Measurements from ENCODE around the gene SERPINA3. TPM values are rescaled to one million over a fixed set of nuclear protein-coding genes. Genes with fewer than 3 reads are reported as not detected.
"Not testable (repeated sequence)": the region's sequence is repeated elsewhere in the genome, so short reads cannot be mapped to it uniquely, and the experiment has no call there.

SERPINA3 gene
- total RNA-seq, 1 donor from 2014 or later: 33.9 TPM

DNA sequence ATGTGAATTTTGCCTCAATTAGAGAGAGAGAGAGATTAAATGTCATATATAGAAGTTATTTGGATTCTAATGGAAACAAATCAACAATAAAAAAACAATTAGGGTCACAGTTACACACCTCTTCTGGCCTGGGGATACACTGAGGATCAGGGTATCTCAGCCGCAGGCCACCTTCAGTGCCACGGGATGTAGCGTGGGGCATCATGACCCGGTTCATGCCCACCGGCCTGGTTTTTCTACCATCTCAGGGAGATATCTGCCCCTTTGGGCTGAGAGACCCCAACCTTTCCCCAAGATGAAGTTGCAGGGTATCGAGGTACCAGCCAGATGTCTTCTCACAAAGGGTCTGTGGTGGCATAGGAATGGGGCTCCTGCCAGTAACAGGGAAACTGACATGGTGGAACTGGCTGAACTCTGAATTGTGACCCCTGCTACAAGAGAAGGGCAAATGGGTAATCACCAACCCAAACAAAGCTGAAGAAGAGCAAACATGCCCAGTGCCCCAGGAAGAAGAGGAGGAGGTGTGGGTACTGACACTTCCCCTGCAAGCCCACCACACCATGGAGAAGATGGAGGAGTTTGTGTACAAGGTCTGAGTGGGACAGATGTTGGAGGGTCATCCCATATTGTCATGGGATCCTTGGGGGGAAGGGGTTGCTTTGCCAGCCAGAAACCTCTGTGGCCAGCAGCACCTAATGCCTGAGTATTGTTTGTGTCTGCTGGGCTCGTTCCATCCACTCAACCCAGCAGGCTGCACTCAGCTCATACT, 19.5 kb downstream of the SERPINA3 start:
- TF ChIP-seq CTCF (IDR thresholded peaks at IDR 0.05; ENCODE audit: insufficient read depth, low read length, poor library complexity, severe bottlenecking): no peak
- Histone ChIP-seq H3K4me3 (ENCODE audit: low read depth, low read length) (no peak overlapping the region), H3K36me3 (ENCODE audit: control insufficient read depth, insufficient read depth, low read length) (no peaks in the 10 kb centered on the region), H3K27me3 (ENCODE audit: control insufficient read depth, insufficient read depth, low read length) (no peaks in the 10 kb centered on the region)
- DNase-seq (ENCODE audit: low read depth): no peak

DNA sequence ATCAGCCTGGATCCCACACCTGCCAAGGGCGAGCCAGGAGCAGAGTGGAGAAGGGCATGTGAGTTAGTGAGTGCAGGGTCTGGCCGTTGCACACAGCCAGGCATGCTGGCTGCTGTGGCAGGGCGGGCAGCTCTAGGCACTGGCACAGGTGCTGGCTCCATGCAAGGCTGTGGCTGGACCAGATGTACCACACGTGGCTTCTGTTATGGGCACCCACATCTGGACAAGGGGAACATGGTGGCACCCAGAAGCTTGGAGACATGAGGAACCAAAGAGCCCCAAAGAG, 20.1 kb downstream of the SERPINA3 start:
- no peak for TF ChIP-seq CTCF (IDR thresholded peaks at IDR 0.05; ENCODE audit: insufficient read depth, low read length, poor library complexity, severe bottlenecking)
- H3K36me3 ChIP-seq (ENCODE audit: control insufficient read depth, insufficient read depth, low read length): no peaks in the 10 kb centered on the region
- H3K27me3 ChIP-seq (ENCODE audit: control insufficient read depth, insufficient read depth, low read length): no peaks in the 10 kb centered on the region
- no peak overlapping the region for H3K4me3 ChIP-seq (ENCODE audit: low read depth, low read length)
- no peak for DNase-seq (ENCODE audit: low read depth)

GRCh38 chr14:94633121-94633520, 20.9 kb downstream of the SERPINA3 start:
- TF ChIP-seq CTCF (IDR thresholded peaks at IDR 0.05; ENCODE audit: insufficient read depth, low read length, poor library complexity, severe bottlenecking): no peak
- H3K36me3 ChIP-seq (ENCODE audit: control insufficient read depth, insufficient read depth, low read length): no peaks in the 10 kb centered on the region
- DNase-seq (ENCODE audit: low read depth): no peak
- H3K27me3 ChIP-seq (ENCODE audit: control insufficient read depth, insufficient read depth, low read length): no peaks in the 10 kb centered on the region
- no peak overlapping the region for H3K4me3 ChIP-seq (ENCODE audit: low read depth, low read length)

- Histone ChIP-seq H3K4me3 (ENCODE audit: low read depth, low read length) (no peak overlapping the region), H3K27me3 (ENCODE audit: control insufficient read depth, insufficient read depth, low read length) (no peaks in the 10 kb centered on the region), H3K36me3 (ENCODE audit: control insufficient read depth, insufficient read depth, low read length) (no peaks in the 10 kb centered on the region)
- no peak for TF ChIP-seq CTCF (IDR thresholded peaks at IDR 0.05; ENCODE audit: insufficient read depth, low read length, poor library complexity, severe bottlenecking)
- no peak for DNase-seq (ENCODE audit: low read depth)
Observed at GRCh38 chr14:94635154-94635553, 23.0 kb downstream of the SERPINA3 start.

DNA sequence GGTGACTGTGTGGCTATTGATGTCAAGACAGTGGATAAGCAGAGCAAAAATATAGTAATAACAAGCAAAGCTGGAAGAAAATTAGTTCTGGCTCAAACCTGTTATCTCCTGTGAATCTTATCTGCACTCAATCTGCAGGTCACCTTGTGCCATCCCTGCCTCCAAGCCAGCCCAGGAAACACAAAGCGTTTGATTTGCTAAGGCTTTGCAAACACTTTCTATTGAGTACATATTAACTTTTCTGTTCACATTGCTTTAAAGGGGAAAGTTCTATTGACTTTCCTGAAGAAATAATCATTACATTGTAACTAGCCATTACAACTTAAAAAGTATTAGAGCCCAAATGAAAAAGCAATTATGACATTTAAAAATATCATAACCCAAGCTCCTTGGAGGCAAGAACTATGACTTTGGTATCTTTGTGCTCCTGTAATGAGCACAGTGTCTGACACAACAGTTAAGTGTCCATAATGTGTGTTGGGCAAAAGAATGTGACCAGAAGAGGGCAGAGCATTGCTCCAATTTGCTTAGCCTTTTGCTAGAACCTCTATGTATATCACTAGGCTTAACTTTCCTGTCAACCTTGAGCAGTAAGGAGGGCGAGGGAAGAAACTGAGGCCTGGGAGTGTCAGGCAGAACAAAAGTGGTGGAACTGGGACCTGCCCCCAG, 24.7 kb downstream of the SERPINA3 start:
- no peak overlapping the region for H3K4me3 ChIP-seq (ENCODE audit: low read depth, low read length)
- no peaks in the 10 kb centered on the region for H3K27me3 ChIP-seq (ENCODE audit: control insufficient read depth, insufficient read depth, low read length)
- no peak for DNase-seq (ENCODE audit: low read depth)
- H3K36me3 ChIP-seq (ENCODE audit: control insufficient read depth, insufficient read depth, low read length): no peaks in the 10 kb centered on the region
- no peak for TF ChIP-seq CTCF (IDR thresholded peaks at IDR 0.05; ENCODE audit: insufficient read depth, low read length, poor library complexity, severe bottlenecking)

GRCh38 chr14:94637814-94638213, 25.6 kb downstream of the SERPINA3 start:
- DNase-seq (ENCODE audit: low read depth); H3K27me3 ChIP-seq (ENCODE audit: control insufficient read depth, insufficient read depth, low read length); H3K36me3 ChIP-seq (ENCODE audit: control insufficient read depth, insufficient read depth, low read length): not testable (repeated sequence)

More at GRCh38 chr14:94637814-94638213, 25.6 kb downstream of the SERPINA3 start:
- not testable (repeated sequence) for H3K4me3 ChIP-seq (ENCODE audit: low read depth, low read length)
